ENCODE data around the gene ADD1.
A peak's percentile ranks its signal among the peaks of the same experiment; 100 is the strongest.

ADD1 gene

DNA sequence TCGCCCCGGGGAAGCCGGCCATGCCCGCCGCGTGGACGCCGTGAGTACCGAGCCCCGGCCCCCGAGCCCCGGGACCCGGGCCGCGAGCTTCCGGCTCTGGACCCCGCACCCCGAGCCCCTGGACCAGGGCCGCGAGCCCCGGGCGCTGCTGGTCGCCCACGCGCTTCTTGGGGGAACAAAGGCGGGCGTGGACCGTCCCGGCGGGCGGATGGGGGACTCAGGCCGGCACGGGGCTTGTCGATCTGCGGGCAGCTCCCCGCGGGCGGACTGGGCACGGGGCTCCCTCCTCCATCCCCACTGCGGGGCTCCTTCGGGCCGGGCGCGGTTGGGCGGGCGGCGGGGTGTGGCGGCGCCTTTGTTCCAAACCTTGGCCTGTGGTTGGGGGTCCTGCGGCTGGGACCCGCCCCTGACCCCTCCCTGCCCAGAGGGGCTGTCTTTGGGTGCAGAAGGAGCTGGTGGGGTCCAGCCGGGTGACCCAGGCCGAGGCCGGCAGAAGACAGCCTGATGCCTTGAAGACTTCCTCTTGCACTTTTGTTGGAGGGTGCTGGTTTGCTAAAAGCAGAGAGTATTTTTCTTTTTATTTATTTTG lies 25.2 kb upstream of the ADD1 start:
- Histone ChIP-seq H3K4me1 (ENCODE audit: insufficient read depth, low read length) (peaks cover 5% of the 10 kb centered on the region), H3K27ac (ENCODE audit: low read depth, low read length) (peak overlapping the region; percentile 34), H3K36me3 (ENCODE audit: insufficient read depth, low read length) (no peaks in the 10 kb centered on the region), H3K27me3 (ENCODE audit: control insufficient read depth in 1 of 2, insufficient read depth in 2 of 2, low read length in 2 of 2) (peaks cover 0 to 5% of the 10 kb centered on the region in 2 donors), H3K9ac (ENCODE audit: low read length) (no peak overlapping the region), H3K4me3 (ENCODE audit: low read depth in 1 of 2, low read length in 2 of 2) (peak overlapping the region in 1 of 2 donors; percentile 47), H3K9me3 (ENCODE audit: low read length) (no peaks in the 10 kb centered on the region)

DNA sequence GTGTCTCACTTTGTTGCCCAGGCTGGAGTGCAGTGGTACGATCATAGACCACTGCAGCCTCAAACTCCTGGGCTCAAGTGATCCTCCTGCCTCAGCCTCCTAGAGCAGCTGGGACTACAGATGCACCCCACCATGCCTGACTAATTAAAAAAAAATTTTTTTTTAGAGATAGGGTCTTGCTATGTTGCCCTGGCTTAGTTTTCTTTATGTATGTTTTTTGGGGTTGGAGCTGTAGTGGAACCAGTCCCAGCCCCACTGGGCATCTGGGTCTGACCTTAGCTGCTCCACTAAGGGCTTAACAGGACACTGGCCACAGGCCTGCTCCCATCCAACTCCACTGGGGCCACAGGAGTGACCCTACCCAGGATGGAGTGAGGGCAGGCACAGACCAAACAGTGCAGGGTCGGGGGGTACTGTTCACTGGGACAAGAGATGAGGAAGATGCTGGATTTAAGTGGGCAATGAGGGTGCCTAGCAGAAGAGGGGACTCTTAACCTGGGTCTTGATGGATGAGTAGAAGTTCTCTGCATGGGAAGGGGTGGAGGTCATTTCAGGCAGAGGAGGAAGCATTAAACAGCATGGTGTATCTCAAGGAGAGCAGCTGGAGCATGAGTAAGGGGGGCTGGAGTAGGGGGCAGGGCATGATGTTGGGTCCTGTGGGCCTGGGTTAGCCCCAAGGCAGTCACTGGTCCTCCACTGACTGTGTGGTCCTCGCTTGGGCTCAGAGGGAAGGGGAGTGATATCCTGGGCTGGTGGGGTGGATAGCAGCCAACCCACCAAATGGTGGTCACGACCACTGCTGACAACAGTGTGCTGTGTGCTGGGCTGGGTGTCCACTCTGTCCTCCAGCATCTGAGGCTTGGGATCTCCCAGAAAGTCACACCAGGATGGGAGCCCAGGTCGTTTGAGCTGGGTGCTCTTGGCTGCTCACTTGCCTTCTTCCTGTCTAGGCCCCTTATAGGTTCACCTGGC lies 24.1 kb upstream of the ADD1 start:
- H3K9ac ChIP-seq (ENCODE audit: low read length): no peak overlapping the region
- H3K4me1 ChIP-seq (ENCODE audit: insufficient read depth, low read length): peaks cover 5% of the 10 kb centered on the region
- no peak overlapping the region for H3K27ac ChIP-seq (ENCODE audit: low read depth, low read length)
- H3K4me3 ChIP-seq (ENCODE audit: low read depth in 1 of 2, low read length in 2 of 2): no peak overlapping the region
- no peaks in the 10 kb centered on the region for H3K9me3 ChIP-seq (ENCODE audit: low read length)
- H3K36me3 ChIP-seq (ENCODE audit: insufficient read depth, low read length): no peaks in the 10 kb centered on the region
- peaks cover 0 to 5% of the 10 kb centered on the region in 2 donors for H3K27me3 ChIP-seq (ENCODE audit: control insufficient read depth in 1 of 2, insufficient read depth in 2 of 2, low read length in 2 of 2)

- Histone ChIP-seq H3K27ac (ENCODE audit: low read depth, low read length) (no peak overlapping the region), H3K4me3 (ENCODE audit: low read depth in 1 of 2, low read length in 2 of 2) (no peak overlapping the region), H3K27me3 (ENCODE audit: control insufficient read depth in 1 of 2, insufficient read depth in 2 of 2, low read length in 2 of 2) (peaks cover 0 to 5% of the 10 kb centered on the region in 2 donors), H3K9me3 (ENCODE audit: low read length) (no peaks in the 10 kb centered on the region), H3K4me1 (ENCODE audit: insufficient read depth, low read length) (peaks cover 5% of the 10 kb centered on the region), H3K9ac (ENCODE audit: low read length) (no peak overlapping the region), H3K36me3 (ENCODE audit: insufficient read depth, low read length) (no peaks in the 10 kb centered on the region)
Measured at GRCh38 chr4:2820216-2820982, 23.2 kb upstream of the ADD1 start.

GRCh38 chr4:2822461-2823300 lies 21.0 kb upstream of the ADD1 start:
- no peaks in the 10 kb centered on the region for H3K4me1 ChIP-seq (ENCODE audit: insufficient read depth, low read length)
- no peak overlapping the region for H3K4me3 ChIP-seq (ENCODE audit: low read depth in 1 of 2, low read length in 2 of 2)
- no peak overlapping the region for H3K9ac ChIP-seq (ENCODE audit: low read length)
- H3K27me3 ChIP-seq (ENCODE audit: control insufficient read depth in 1 of 2, insufficient read depth in 2 of 2, low read length in 2 of 2): peaks cover 0 to under 1% of the 10 kb centered on the region in 2 donors
- no peak overlapping the region for H3K27ac ChIP-seq (ENCODE audit: low read depth, low read length)
- H3K36me3 ChIP-seq (ENCODE audit: insufficient read depth, low read length): no peaks in the 10 kb centered on the region
- no peaks in the 10 kb centered on the region for H3K9me3 ChIP-seq (ENCODE audit: low read length)

DNA sequence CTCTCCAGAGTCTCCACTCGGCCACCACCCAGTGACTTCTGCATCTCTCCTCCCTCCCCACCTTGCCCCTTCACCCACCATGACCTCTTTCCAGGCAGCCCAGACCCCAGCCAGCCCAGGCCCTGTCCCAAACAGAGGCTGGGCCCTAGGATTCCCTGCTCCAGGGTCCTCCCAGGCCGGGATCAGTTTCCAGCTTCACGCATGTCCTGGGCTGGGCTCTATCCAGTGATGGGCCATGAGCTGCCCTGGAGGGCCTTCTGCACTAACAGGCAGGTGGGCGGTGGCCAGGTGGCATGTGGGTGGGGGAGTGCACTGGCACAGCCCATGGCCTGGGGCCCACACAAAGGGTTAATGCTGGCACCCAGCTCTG lies 20.4 kb upstream of the ADD1 start:
- H3K4me1 ChIP-seq (ENCODE audit: insufficient read depth, low read length): no peaks in the 10 kb centered on the region
- H3K27me3 ChIP-seq (ENCODE audit: control insufficient read depth in 1 of 2, insufficient read depth in 2 of 2, low read length in 2 of 2): no peaks in the 10 kb centered on the region
- H3K4me3 ChIP-seq (ENCODE audit: low read depth in 1 of 2, low read length in 2 of 2): no peak overlapping the region
- H3K9ac ChIP-seq (ENCODE audit: low read length): no peak overlapping the region
- H3K27ac ChIP-seq (ENCODE audit: low read depth, low read length): no peak overlapping the region
- H3K9me3 ChIP-seq (ENCODE audit: low read length): no peaks in the 10 kb centered on the region
- no peaks in the 10 kb centered on the region for H3K36me3 ChIP-seq (ENCODE audit: insufficient read depth, low read length)

DNA sequence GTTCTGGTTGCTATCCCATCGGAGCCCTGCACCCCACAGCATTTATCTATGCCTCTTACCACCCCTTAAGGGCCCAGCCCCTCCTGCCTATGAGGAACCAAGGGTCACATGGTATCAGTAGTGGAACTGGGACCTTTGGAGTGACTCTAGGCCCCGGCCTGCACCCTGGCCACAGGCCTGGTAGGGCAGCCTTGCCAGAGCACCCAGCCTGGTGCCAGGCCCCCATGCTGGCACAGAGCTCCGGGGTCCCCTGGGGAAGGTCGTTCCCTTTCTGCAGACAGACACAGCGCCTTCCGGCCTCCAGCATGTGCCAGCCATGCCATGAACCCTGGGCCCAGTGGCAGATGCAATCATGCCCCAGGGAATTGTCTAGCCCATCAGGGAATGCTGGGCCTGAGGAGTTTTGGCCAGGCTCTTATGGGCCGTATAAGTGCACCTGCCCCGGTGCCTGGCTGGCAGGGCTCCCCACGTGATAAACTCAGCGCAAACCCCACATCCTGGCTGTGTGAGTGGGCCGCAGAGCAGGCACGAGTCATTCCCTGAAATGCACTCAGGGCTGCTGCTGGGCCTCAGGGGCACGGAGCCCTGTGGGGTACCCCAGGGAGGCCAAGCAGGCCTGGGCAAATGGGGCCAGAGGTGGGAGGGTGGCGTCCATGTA lies 19.8 kb upstream of the ADD1 start:
- Histone ChIP-seq H3K27me3 (ENCODE audit: control insufficient read depth in 1 of 2, insufficient read depth in 2 of 2, low read length in 2 of 2) (no peaks in the 10 kb centered on the region), H3K4me1 (ENCODE audit: insufficient read depth, low read length) (no peaks in the 10 kb centered on the region), H3K4me3 (ENCODE audit: low read depth in 1 of 2, low read length in 2 of 2) (no peak overlapping the region), H3K36me3 (ENCODE audit: insufficient read depth, low read length) (no peaks in the 10 kb centered on the region), H3K9me3 (ENCODE audit: low read length) (no peaks in the 10 kb centered on the region), H3K9ac (ENCODE audit: low read length) (no peak overlapping the region), H3K27ac (ENCODE audit: low read depth, low read length) (no peak overlapping the region)

DNA sequence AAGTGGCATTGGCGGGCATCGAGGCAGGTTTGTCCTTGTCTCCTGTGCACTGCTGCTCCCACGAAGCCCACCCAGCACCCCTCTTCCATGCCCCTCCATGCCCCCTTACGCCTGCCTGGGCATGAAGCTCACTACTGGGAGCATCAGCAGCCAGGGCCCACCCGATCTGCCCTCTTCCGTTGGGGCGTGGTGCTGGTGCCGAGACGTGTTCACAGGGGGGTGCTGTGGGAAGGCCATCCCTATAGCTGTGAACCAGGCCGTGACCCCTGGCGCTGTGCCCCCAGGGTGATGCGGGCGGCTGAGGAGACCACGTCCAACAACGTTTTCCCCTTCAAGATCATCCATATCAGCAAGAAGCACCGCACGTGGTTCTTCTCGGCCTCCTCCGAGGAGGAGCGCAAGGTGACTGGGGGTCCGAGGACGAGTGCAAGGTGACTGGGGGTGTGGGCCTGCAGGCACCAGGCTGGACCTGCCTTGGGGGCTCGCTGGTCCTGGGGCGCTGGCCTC lies 19.3 kb upstream of the ADD1 start:
- Histone ChIP-seq H3K36me3 (ENCODE audit: insufficient read depth, low read length) (no peaks in the 10 kb centered on the region), H3K9me3 (ENCODE audit: low read length) (no peaks in the 10 kb centered on the region), H3K27me3 (ENCODE audit: control insufficient read depth in 1 of 2, insufficient read depth in 2 of 2, low read length in 2 of 2) (no peaks in the 10 kb centered on the region), H3K9ac (ENCODE audit: low read length) (no peak overlapping the region), H3K4me1 (ENCODE audit: insufficient read depth, low read length) (no peaks in the 10 kb centered on the region), H3K4me3 (ENCODE audit: low read depth in 1 of 2, low read length in 2 of 2) (no peak overlapping the region), H3K27ac (ENCODE audit: low read depth, low read length) (no peak overlapping the region)

DNA sequence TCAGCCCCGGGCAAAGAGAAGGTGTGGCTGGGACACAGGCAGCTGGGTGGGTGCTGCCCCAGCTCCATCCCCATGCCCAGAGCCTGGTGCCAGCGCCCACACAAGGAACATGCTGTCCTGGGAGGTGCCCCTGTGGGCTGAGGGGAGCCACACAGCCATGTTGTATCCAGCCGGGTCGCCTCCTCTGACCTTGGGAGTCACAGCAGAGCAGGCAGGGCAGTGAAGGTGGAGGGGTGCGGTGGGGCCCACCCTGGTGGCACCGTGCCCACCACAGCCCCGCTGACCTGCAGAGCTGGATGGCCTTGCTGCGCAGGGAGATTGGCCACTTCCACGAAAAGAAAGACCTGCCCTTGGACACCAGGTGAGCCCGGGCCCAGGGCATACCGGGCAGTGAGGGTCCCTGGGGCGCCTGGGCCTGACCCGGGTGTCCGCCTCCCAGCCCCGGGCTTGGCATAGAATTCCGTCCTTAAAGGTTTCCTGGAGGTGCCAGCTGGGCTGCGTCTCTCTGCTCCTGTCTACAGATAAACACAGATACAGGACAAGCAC lies 18.7 kb upstream of the ADD1 start:
- Histone ChIP-seq H3K36me3 (ENCODE audit: insufficient read depth, low read length) (no peaks in the 10 kb centered on the region), H3K4me1 (ENCODE audit: insufficient read depth, low read length) (no peaks in the 10 kb centered on the region), H3K27me3 (ENCODE audit: control insufficient read depth in 1 of 2, insufficient read depth in 2 of 2, low read length in 2 of 2) (no peaks in the 10 kb centered on the region), H3K9me3 (ENCODE audit: low read length) (no peaks in the 10 kb centered on the region), H3K4me3 (ENCODE audit: low read depth in 1 of 2, low read length in 2 of 2) (no peak overlapping the region), H3K27ac (ENCODE audit: low read depth, low read length) (no peak overlapping the region), H3K9ac (ENCODE audit: low read length) (no peak overlapping the region)

DNA sequence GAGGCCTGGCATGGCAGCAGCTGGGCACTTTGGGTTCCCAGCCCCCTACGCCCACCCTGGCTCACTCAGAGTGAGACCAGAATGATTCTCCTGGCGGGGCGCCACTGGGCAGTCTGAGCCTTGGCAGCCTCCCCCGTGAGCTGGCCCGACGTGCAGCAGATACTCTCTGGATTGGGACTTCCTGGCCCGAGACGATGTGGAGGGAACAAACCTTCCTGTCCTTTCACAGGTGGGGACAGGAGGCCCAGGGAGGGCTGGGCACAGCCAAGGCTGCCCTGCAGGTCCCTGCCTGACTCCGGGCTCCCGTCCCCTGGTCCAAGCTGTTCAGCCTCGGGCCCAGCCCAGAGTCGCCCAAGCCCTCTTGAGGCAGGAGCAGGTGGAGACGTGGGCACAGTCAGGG lies 17.9 kb upstream of the ADD1 start:
- H3K27ac ChIP-seq (ENCODE audit: low read depth, low read length): no peak overlapping the region
- H3K9me3 ChIP-seq (ENCODE audit: low read length): no peaks in the 10 kb centered on the region
- no peaks in the 10 kb centered on the region for H3K36me3 ChIP-seq (ENCODE audit: insufficient read depth, low read length)
- no peaks in the 10 kb centered on the region for H3K27me3 ChIP-seq (ENCODE audit: control insufficient read depth in 1 of 2, insufficient read depth in 2 of 2, low read length in 2 of 2)
- no peak overlapping the region for H3K4me3 ChIP-seq (ENCODE audit: low read depth in 1 of 2, low read length in 2 of 2)
- H3K4me1 ChIP-seq (ENCODE audit: insufficient read depth, low read length): no peaks in the 10 kb centered on the region
- no peak overlapping the region for H3K9ac ChIP-seq (ENCODE audit: low read length)

DNA sequence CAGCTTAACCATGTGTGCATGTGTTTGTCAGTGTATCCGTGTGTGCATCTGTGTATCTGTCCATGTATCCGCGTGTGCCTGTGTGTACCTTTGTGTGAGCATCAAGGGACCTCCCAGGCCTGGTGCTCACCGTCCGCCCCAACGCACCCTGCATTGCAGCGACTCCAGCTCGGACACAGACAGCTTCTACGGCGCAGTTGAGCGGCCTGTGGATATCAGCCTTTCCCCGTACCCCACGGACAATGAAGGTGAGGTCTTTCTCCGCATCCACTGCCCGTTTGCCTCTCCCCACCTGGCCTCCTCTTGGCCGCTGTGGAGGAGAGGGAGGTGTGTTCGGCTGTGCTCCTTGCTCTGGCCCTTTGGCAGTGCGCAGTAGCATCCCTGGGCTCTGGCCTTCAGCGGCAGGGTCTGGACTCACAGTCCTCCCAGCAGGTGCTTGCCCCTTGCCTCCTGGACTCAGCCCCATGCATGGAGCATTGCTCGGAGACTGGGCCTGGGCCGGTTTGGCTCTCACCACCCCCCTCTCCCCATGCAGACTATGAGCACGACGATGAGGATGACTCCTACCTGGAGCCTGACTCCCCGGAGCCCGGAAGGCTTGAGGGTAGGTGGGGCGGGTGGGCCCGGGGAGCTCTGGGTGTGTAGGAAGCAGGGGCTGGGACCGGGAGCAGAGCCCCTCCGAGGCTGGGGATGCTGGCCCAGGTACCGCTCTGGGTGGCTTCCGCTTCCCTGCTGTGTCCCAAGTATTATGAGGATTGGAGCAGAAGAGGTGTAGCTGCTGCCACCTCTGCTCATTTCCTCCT lies 16.4 kb upstream of the ADD1 start:
- no peaks in the 10 kb centered on the region for H3K27me3 ChIP-seq (ENCODE audit: control insufficient read depth in 1 of 2, insufficient read depth in 2 of 2, low read length in 2 of 2)
- H3K9me3 ChIP-seq (ENCODE audit: low read length): no peaks in the 10 kb centered on the region
- no peaks in the 10 kb centered on the region for H3K4me1 ChIP-seq (ENCODE audit: insufficient read depth, low read length)
- H3K27ac ChIP-seq (ENCODE audit: low read depth, low read length): no peak overlapping the region
- no peak overlapping the region for H3K4me3 ChIP-seq (ENCODE audit: low read depth in 1 of 2, low read length in 2 of 2)
- peaks cover 3% of the 10 kb centered on the region for H3K36me3 ChIP-seq (ENCODE audit: insufficient read depth, low read length)
- no peak overlapping the region for H3K9ac ChIP-seq (ENCODE audit: low read length)
